Lower leg skin (tissue), 4 donors: Measurements from ENCODE around the gene ERC2. TPM values are rescaled to one million over a fixed set of nuclear protein-coding genes. Genes with fewer than 3 reads are reported as not detected.

ENCODE experiments used
- DNase-seq, 2 donors: peaks; one replicate each; pipeline ENCODE4 v3.0.0-alpha.2; 2019; ENCODE audit warnings: low spot score in 2 of 2
- H3K4me3 ChIP-seq: fragments of 200-600 bp; sonication (generic); 2 replicates; pipeline ENCODE4 v1.5.1; 2017; ENCODE audit warnings: mild to moderate bottlenecking, low read depth; ENCODE audit not compliant: poor library complexity, severe bottlenecking
- CTCF ChIP-seq, 3 donors: fragments of 450-650 bp; IDR thresholded peaks; one replicate each; pipeline ENCODE4 v1.5.1; 2016; ENCODE audit warnings: antibody characterized with exemption in 3 of 3, mild to moderate bottlenecking in 3 of 3, moderate library complexity in 2 of 3
- POLR2A ChIP-seq, 2 donors: fragments of 450-650 bp; IDR thresholded peaks; one replicate each; pipeline ENCODE4 v1.6.1; 2016 to 2017; ENCODE audit warnings: antibody characterized with exemption in 2 of 2, mild to moderate bottlenecking in 1 of 2, moderate library complexity in 1 of 2
- WGBS, 2 donors: methylation state at CpG; one replicate each; pipeline ENCODE4 v1.1.5; 2018; 5-methylcytosine and 5-hydroxymethylcytosine counted together
- intact Hi-C: fragments of 100-400 bp; cut with DNase I; formaldehyde crosslinking; loops from one replicate; pipeline ENCODE4 v1.15.0; 2023; ENCODE audit warnings: low total_unique reads
- total RNA-seq, 4 donors: library from RNA; depleted of rRNA; stranded (reverse); fragments of >200 nt; gene quantifications; one replicate each; pipeline ENCODE4 v1.1.0, GENCODE V29; 2016

The ERC2 gene
- total RNA-seq, 4 donors from 2014 or later: 0.23 to 1.3 (median 0.42) TPM; not detected in 1

- intact Hi-C loops: no loop called here
- H3K4me3 ChIP-seq: no peak overlapping the region
- DNase-seq: no peak
- no peak for TF ChIP-seq CTCF (IDR thresholded peaks at IDR 0.05)
- no peak for TF ChIP-seq POLR2A (IDR thresholded peaks at IDR 0.05)
- 71 to 86% methylated on average over 2 of the region's 2 CpGs for WGBS, 2 donors
Observed at GRCh38 chr3:56361731-56362130, 106.5 kb downstream of the ERC2 start.

GRCh38 chr3:56357266-56357665 lies 111.0 kb downstream of the ERC2 start:
- TF ChIP-seq CTCF (IDR thresholded peaks at IDR 0.05) (no peak), POLR2A (IDR thresholded peaks at IDR 0.05) (no peak)
- intact Hi-C loops: no loop called here
- DNase-seq: no peak
- WGBS, 2 donors: 68 to 75% methylated on average over 3 of the region's 3 CpGs
- H3K4me3 ChIP-seq: no peak overlapping the region

GRCh38 chr3:56356808-56357207 lies 111.5 kb downstream of the ERC2 start:
- no peak overlapping the region for H3K4me3 ChIP-seq
- DNase-seq: no peak
- intact Hi-C loops: no loop called here
- TF ChIP-seq POLR2A (IDR thresholded peaks at IDR 0.05): no peak
- no peak for TF ChIP-seq CTCF (IDR thresholded peaks at IDR 0.05)

- no peak overlapping the region for H3K4me3 ChIP-seq
- no peak for DNase-seq
- 81 to 83% methylated on average over 7 of the region's 7 CpGs for WGBS, 2 donors
- TF ChIP-seq CTCF (IDR thresholded peaks at IDR 0.05) (no peak), POLR2A (IDR thresholded peaks at IDR 0.05) (no peak)
- intact Hi-C loops: no loop called here
Observed at GRCh38 chr3:56355570-56356185, 112.6 kb downstream of the ERC2 start.

GRCh38 chr3:56351537-56351936 lies 116.7 kb downstream of the ERC2 start:
- WGBS, 2 donors: 58 to 71% methylated on average over 1 of the region's 1 CpG
- intact Hi-C loops: no loop called here
- TF ChIP-seq POLR2A (IDR thresholded peaks at IDR 0.05) (no peak), CTCF (IDR thresholded peaks at IDR 0.05) (no peak)
- no peak for DNase-seq
- H3K4me3 ChIP-seq: no peak overlapping the region
